GM12892 (cell line): ENCODE results near the gene UBASH3A.

ENCODE experiments used
- DNase-seq: peaks from one replicate; pipeline ENCODE4 v3.0.0; 2011; ENCODE audit not compliant: insufficient read length
- FAIRE-seq: peaks from 2 replicates; lab custom pipeline; 2011; peaks lifted over from hg19 to GRCh38; lab: Jason Lieb, UNC
- POLR2A ChIP-seq: IDR thresholded peaks from 2 replicates; pipeline ENCODE4 v1.6.1; 2011; ENCODE audit warnings: low read depth, low read length, control low read depth
- POLR2AphosphoS5 ChIP-seq: IDR thresholded peaks from 2 replicates; pipeline ENCODE4 v1.6.1; 2011; ENCODE audit warnings: low read depth, low read length, control low read depth
- TAF1 ChIP-seq: IDR thresholded peaks from 2 replicates; pipeline ENCODE4 v1.6.1; 2011; ENCODE audit warnings: low read depth, mild to moderate bottlenecking, control low read depth, low read length, borderline replicate concordance

Gene UBASH3A

DNA sequence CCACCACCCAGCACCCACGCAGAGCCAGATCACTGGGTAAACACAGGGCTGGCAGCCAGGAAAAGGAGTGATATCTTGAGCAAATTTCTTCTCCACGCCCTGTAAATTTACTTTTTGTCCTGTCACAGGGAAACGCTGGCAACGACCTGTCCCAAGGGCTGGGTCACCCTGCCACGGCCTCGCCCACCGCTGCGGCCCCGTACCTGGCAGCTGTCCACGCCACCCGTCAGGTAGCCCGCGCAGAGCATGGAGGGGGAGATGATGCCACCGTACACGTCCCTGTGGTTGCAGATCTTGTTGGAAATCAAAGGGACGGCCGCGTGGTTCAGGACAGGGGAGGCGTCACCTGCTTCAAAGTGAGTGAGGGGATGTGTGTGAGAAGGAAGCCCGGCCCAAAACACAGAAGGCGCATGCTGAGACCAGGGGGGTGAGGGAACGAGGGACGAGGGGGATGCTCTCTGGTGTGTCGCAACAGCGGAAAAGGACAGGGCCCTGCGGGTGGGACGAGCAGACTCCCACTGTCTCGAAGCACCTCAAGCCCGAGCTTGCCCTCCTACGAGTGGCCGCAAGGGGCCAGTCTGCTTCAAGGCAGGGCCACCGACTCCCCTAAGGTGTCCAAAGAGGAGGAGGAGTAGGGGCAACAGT, 27.2 kb upstream of the UBASH3A start:
- FAIRE-seq (no peak), DNase-seq (no peak)
- TF ChIP-seq POLR2A (no peak), POLR2AphosphoS5 (no peak), TAF1 (no peak)

DNA sequence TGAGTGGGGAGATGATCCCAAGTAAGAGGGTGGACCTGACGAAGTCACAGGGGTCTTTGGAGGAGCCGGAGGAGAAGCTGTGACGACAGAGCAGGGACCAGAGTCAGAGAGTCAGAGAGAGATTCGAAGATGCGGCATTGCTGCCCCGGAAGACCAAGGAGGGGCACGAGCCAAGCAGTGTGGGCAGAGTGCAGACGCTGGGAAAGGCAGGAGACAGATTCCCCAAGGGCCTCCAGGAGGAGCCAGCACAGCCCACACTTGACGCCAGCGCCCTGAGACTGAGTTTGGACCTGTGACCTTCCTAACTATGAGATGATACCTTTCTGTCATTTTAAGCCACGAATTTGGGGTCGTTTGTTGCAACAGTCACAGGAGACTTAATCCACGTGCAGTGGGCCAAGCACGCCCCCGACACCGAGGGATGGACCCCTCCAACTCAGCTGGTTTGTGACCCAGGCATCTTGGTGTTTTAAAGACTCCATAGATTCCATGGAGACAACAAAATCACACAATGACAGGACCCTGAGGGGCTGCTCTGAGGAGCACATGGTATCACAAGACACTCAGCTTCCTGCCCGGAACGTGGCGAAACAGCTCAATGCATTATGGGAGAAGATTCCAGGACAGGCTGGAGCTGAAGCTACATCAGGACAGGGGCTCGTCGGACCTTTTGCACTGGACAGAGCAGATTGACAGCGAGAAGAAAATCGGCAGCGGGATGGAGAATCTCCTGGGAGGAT, 26.3 kb upstream of the UBASH3A start:
- DNase-seq (no peak), FAIRE-seq (no peak)
- TF ChIP-seq POLR2AphosphoS5 (no peak), POLR2A (no peak), TAF1 (no peak)

DNA sequence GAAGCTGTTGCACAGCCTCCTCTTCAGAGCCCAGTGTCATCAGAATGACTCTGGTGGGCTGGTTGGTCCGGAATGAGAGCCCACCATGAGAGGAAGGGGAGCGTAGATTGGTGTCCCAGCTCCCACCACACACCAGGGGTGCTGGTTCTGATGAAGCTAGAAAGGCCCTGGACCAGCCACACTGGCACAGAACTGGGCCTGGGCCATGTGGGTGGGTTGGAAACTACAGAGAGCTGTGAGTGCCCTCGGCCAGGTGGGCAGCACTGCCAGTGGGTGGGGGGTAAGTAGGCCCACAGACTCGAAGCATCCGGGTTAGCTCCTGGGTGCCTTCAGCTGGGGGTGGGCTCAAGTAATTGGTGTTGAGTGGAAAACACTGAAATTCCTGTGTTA, 25.8 kb upstream of the UBASH3A start:
- FAIRE-seq (no peak), DNase-seq (no peak)
- no peak for TF ChIP-seq TAF1

DNA sequence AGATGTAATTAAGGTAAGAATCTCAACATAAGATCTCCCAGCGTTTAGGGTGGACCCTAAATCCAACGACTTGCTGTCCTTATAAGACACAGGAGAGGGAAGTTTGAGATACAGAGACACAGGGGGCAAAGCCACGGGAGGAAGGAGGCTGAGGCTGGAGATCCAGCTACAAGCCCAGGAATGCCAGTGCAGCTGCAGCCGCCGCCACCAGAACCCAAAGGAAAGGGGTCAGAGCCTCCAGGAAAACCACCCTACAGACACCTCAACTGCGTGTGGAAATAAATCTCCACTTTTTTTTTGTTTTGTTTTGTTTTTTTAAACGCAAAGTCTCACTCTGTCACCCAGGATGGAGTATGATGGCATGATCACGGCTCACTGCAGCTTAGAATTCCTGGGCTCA, 25.3 kb upstream of the UBASH3A start:
- no peak for DNase-seq
- TF ChIP-seq POLR2A (no peak), POLR2AphosphoS5 (no peak), TAF1 (no peak)
- no peak for FAIRE-seq

DNA sequence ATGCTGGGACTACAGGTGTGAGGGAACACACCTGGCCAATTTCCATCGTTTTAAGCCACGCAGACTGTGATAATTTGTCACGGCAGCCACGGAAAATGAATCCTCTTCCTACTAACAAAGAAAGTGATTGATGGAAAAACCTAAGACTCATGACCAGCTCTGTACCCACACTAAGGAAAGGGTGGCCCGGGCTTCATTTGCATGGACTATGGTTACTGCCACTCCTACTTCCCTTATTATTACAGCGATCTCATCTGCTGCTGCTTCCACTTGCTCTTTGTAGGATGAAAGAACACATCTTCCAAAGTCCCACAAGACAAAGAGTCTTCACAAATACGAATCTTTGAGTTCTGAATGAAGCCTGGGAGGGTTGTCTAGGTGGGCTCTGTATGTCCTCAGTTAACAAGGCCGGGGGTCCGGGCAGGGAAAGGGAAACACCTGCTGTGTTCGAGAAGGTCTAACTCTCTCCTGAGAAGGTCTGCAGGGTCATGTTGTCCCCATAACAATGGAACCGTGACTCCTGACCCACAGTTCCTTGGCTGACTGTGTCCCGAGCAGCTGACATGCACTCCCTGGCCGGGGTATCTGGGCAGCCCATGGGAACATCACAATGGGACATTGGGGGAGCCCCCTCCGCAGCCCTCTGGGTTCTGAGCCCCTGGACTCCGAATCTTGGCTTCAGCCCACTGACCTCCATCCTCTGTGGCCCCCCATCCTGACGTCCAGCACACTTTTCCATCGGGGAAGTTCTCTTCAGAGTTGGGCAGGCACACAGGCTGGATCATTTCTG, 24.1 kb upstream of the UBASH3A start:
- DNase-seq = no peak
- TF ChIP-seq TAF1 (no peak), POLR2AphosphoS5 (no peak), POLR2A (no peak)
- FAIRE-seq = no peak

DNA sequence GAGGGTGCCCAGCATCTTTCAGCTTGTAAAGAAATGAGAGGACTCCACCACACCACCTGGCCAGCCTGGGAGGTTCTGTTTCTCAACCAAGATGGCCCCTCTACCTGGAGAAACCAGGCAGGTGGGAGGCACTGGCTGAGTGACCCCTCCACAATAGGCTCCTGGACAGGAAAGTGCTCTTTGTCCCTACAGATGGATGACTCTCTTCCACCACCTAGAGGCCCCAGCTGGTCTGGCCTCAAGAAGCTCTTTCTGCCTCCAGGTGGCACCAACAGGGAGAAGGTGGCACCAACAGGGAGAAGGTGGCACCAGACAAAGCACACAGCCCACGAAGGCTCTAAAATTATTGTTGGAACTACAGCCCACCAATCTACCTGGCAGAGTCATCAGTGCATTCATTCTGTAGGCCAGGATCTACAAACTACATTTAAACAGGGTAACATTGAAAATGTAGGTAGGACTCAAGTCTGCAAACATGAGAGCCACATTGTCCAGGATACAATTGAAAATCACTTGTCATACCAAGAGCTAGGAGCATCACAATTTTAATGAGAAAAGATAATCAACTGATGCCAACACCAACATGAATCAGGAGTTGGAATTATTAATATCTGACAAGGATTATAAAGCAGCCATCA, 22.2 kb upstream of the UBASH3A start:
- FAIRE-seq (no peak), DNase-seq (no peak)
- TF ChIP-seq TAF1 (no peak), POLR2AphosphoS5 (no peak), POLR2A (no peak)

DNA sequence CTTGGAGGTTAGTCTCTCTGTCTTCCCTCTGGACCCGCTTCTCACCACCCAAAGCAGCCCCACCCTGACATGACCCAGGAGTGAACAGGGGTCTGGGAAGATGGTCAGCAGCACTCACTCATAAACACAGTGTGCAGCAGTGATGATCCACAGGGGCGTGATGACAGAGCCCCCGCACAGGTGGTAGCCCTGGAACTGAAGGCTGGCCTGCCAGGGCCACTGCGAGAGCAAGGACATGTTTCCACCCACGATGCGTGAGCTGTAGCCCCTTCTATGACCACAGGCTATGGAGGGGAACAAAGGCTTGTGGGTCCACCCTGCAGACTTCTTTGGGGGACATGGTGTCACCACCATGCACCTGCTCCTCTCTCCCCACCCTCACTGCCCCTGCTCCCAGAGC, 20.8 kb upstream of the UBASH3A start:
- no peak for FAIRE-seq
- no peak for DNase-seq
- TF ChIP-seq TAF1 (no peak), POLR2A (no peak), POLR2AphosphoS5 (no peak)

DNA sequence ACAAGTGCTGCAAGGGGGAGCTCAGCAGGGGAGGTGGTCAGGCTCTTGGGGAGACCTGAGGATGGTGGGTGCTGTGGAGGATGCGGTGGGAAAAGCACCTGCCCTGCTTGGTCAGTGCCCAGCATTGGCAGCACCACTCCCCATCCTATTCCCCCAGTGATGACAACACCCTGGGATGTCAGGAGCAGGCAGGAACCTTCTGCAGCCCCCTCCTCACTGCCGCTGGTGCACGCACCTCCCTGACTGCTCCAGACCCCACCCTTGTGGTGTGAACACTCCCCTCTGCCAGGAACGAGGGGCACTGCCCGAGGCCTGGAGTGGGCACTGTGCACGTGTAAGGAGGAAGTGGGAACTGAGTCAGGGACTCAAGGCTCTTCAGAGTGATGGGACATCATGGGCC, 20.4 kb upstream of the UBASH3A start:
- FAIRE-seq = no peak
- no peak for DNase-seq
- TF ChIP-seq POLR2AphosphoS5 = no peak
- no peak for TF ChIP-seq TAF1
- TF ChIP-seq POLR2A = no peak

DNA sequence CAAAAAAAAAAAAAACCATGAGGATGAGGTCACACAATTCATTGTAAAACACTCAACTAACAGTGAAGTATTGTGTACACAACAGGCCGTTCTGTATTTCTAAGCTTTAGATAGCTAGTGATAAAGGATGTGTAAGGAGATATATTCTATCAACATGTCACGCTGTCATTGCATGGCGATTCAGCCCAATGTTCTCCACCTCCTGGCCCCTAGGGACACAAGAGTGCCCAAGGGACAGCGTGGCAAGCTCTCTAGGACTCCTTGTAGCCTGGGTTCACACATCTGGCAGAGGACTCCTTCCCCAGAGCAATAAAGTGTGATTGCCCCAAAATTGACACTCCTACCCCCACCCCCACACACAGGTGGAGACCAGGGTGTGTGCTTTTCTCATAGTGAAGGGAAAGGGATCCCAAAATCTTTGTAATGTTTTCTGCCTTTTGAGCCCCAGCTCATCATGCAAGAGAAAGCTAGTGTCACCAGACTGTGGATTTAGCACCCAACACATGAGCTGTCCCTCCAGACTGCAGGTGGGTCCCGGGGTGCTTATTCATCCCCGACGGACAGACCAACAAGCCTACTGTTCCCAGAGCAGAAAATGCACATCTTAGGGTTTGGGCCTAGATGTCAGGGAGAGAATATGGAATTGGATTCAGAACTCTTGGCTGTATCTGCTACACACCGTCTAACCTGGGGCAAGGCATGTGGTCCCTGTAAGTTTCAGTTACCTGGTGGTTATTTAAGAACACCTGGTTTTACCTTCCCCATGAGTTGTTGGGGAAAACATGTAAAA, 19.4 kb upstream of the UBASH3A start:
- no peak for DNase-seq
- FAIRE-seq = no peak
- TF ChIP-seq POLR2A (no peak), POLR2AphosphoS5 (no peak), TAF1 (no peak)

DNA sequence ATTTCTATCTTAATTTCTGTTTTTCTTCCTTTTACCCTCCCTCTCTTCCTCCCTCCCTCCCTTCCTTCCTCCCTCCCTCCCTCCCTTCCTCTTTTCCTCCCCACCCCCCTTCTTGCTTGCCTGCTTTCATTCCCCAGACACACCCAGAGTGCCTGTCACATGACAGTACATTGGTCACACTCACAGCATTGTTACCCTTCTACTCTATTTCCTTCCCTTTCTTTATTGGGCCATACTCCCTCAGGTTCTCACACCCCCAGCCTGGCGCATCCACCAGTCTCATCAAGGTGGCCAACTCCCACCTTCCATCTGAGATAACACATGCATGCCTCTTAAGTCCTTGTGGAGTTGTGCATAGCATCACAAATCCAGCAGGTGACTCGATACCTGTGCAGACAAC, 18.7 kb upstream of the UBASH3A start:
- DNase-seq (no peak), FAIRE-seq (no peak)
- TF ChIP-seq POLR2A (no peak), POLR2AphosphoS5 (no peak), TAF1 (no peak)

DNA sequence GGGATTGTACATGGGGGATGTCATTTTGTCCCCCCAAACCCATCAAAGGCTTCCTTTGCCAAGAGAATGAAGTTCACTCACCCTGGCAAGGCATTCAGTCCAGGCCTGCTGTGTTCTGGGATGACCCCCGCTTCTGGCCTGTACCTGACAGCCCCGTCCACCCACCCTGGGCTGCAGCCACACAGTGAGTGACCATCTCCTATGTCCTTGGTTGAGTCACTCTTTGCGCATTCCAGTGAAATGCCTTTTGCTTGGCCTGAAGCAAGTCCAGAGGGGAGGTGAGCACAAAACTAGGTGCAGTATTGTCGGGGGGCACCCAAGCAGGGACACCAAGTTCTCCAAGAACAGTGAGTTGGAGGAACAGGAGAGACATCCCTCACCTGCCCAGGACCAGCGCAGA, 18.1 kb upstream of the UBASH3A start:
- FAIRE-seq (no peak), DNase-seq (no peak)
- TF ChIP-seq POLR2A (no peak), TAF1 (no peak), POLR2AphosphoS5 (no peak)
